ENCODE results near the gene BIRC6.
"Not testable (repeated sequence)": the region's sequence is repeated elsewhere in the genome, so short reads cannot be mapped to it uniquely, and the experiment has no call there.

The BIRC6 gene

GRCh38 chr2:32532961-32533360, 176.1 kb downstream of the BIRC6 start:
- Histone ChIP-seq H3K79me2 (ENCODE audit: insufficient read depth, low read length) (no peaks in the 10 kb centered on the region), H4K20me1 (ENCODE audit: insufficient read depth, low read length) (no peaks in the 10 kb centered on the region), H3F3A (ENCODE audit: insufficient read depth, low read length) (no peaks in the 10 kb centered on the region), H3K9me3 (ENCODE audit: low read length) (no peaks in the 10 kb centered on the region), H3K9me2 (ENCODE audit: low read depth, low read length) (no peaks in the 10 kb centered on the region), H3K27ac (ENCODE audit: low read depth, low read length, poor library complexity, severe bottlenecking) (no peak overlapping the region), H3K4me1 (ENCODE audit: insufficient read depth, low read length, severe bottlenecking) (no peaks in the 10 kb centered on the region), H3K4me2 (ENCODE audit: low read length) (no peak overlapping the region), H3K4me3 (ENCODE audit: low read depth, low read length, poor library complexity, severe bottlenecking) (no peak overlapping the region), H3K27me3 (ENCODE audit: insufficient read depth, low read length) (no peaks in the 10 kb centered on the region), H2AFZ (ENCODE audit: low read length) (no peak overlapping the region), H3K9ac (ENCODE audit: low read length) (no peak overlapping the region), H3K36me3 (ENCODE audit: insufficient read depth, low read length) (peaks cover 66% of the 10 kb centered on the region)
- TF ChIP-seq CTCF (IDR thresholded peaks at IDR 0.05; ENCODE audit: low read length) (no peak), EZH2 (IDR thresholded peaks at IDR 0.05; ENCODE audit: borderline replicate concordance, low read length) (no peak)

- Histone ChIP-seq H3K27ac (ENCODE audit: low read depth, low read length, poor library complexity, severe bottlenecking) (no peak overlapping the region), H3K4me3 (ENCODE audit: low read depth, low read length, poor library complexity, severe bottlenecking) (no peak overlapping the region), H3K9me3 (ENCODE audit: low read length) (no peaks in the 10 kb centered on the region), H3K9ac (ENCODE audit: low read length) (no peak overlapping the region), H3K79me2 (ENCODE audit: insufficient read depth, low read length) (no peaks in the 10 kb centered on the region), H3K4me1 (ENCODE audit: insufficient read depth, low read length, severe bottlenecking) (no peaks in the 10 kb centered on the region), H2AFZ (ENCODE audit: low read length) (no peak overlapping the region), H3K27me3 (ENCODE audit: insufficient read depth, low read length) (no peaks in the 10 kb centered on the region), H3F3A (ENCODE audit: insufficient read depth, low read length) (no peaks in the 10 kb centered on the region), H4K20me1 (ENCODE audit: insufficient read depth, low read length) (no peaks in the 10 kb centered on the region), H3K36me3 (ENCODE audit: insufficient read depth, low read length) (peaks cover 58% of the 10 kb centered on the region), H3K9me2 (ENCODE audit: low read depth, low read length) (no peaks in the 10 kb centered on the region), H3K4me2 (ENCODE audit: low read length) (no peak overlapping the region)
- no peak for TF ChIP-seq CTCF (IDR thresholded peaks at IDR 0.05; ENCODE audit: low read length)
- no peak for TF ChIP-seq EZH2 (IDR thresholded peaks at IDR 0.05; ENCODE audit: borderline replicate concordance, low read length)
These were observed 178.0 kb downstream of the BIRC6 start for GRCh38 chr2:32534831-32535230.

GRCh38 chr2:32538735-32539134, 181.9 kb downstream of the BIRC6 start:
- Histone ChIP-seq H3K9me2 (ENCODE audit: low read depth, low read length) (no peaks in the 10 kb centered on the region), H3K27ac (ENCODE audit: low read depth, low read length, poor library complexity, severe bottlenecking) (no peak overlapping the region), H3F3A (ENCODE audit: insufficient read depth, low read length) (no peaks in the 10 kb centered on the region), H3K79me2 (ENCODE audit: insufficient read depth, low read length) (no peaks in the 10 kb centered on the region), H3K4me2 (ENCODE audit: low read length) (no peak overlapping the region), H3K36me3 (ENCODE audit: insufficient read depth, low read length) (peaks cover 30% of the 10 kb centered on the region), H3K4me3 (ENCODE audit: low read depth, low read length, poor library complexity, severe bottlenecking) (no peak overlapping the region), H3K9me3 (ENCODE audit: low read length) (no peaks in the 10 kb centered on the region), H3K9ac (ENCODE audit: low read length) (no peak overlapping the region), H4K20me1 (ENCODE audit: insufficient read depth, low read length) (no peaks in the 10 kb centered on the region), H2AFZ (ENCODE audit: low read length) (no peak overlapping the region), H3K4me1 (ENCODE audit: insufficient read depth, low read length, severe bottlenecking) (no peaks in the 10 kb centered on the region), H3K27me3 (ENCODE audit: insufficient read depth, low read length) (no peaks in the 10 kb centered on the region)
- TF ChIP-seq CTCF (IDR thresholded peaks at IDR 0.05; ENCODE audit: low read length), result no peak
- TF ChIP-seq EZH2 (IDR thresholded peaks at IDR 0.05; ENCODE audit: borderline replicate concordance, low read length), result no peak

- not testable (repeated sequence) for H2AFZ ChIP-seq (ENCODE audit: low read length); H3K79me2 ChIP-seq (ENCODE audit: insufficient read depth, low read length); H3K27ac ChIP-seq (ENCODE audit: low read depth, low read length, poor library complexity, severe bottlenecking); H3K27me3 ChIP-seq (ENCODE audit: insufficient read depth, low read length); H3K9me3 ChIP-seq (ENCODE audit: low read length); H4K20me1 ChIP-seq (ENCODE audit: insufficient read depth, low read length); H3K4me2 ChIP-seq (ENCODE audit: low read length); H3K9ac ChIP-seq (ENCODE audit: low read length); H3K4me3 ChIP-seq (ENCODE audit: low read depth, low read length, poor library complexity, severe bottlenecking); H3K9me2 ChIP-seq (ENCODE audit: low read depth, low read length); H3F3A ChIP-seq (ENCODE audit: insufficient read depth, low read length); H3K4me1 ChIP-seq (ENCODE audit: insufficient read depth, low read length, severe bottlenecking)
- H3K36me3 ChIP-seq (ENCODE audit: insufficient read depth, low read length), result peaks cover 30% of the 10 kb centered on the region
These were observed 195.7 kb downstream of the BIRC6 start for GRCh38 chr2:32552483-32552882.

Data from OCI-LY1 (cell line).